HUES48 (cell line): Measurements from ENCODE around the gene TXNDC11.
A peak's percentile ranks its signal among the peaks of the same experiment; 100 is the strongest.

Experiments
- H3K27ac ChIP-seq: one replicate; pipeline ENCODE4 v1.7.0; 2013; ENCODE audit warnings: low read depth, low read length, inconsistent platforms
- H3K27me3 ChIP-seq: 2 replicates; pipeline ENCODE4 v1.6.1; 2013; ENCODE audit warnings: mild to moderate bottlenecking, low read length; ENCODE audit not compliant: control insufficient read depth, insufficient read depth
- H3K36me3 ChIP-seq: 2 replicates; pipeline ENCODE4 v1.6.1; 2013; ENCODE audit warnings: low read length; ENCODE audit not compliant: control insufficient read depth, insufficient read depth
- H3K4me1 ChIP-seq: 2 replicates; pipeline ENCODE4 v1.6.1; 2013; ENCODE audit warnings: mild to moderate bottlenecking, low read length; ENCODE audit not compliant: control insufficient read depth, insufficient read depth
- H3K4me3 ChIP-seq: 2 replicates; pipeline ENCODE4 v1.5.1; 2013; ENCODE audit warnings: mild to moderate bottlenecking, low read depth, low read length
- H3K9ac ChIP-seq: 2 replicates; pipeline ENCODE4 v1.6.1; 2013; ENCODE audit warnings: mild to moderate bottlenecking, low read depth, low read length, moderate library complexity
- H3K9me3 ChIP-seq: 2 replicates; pipeline ENCODE4 v1.6.1; 2013; ENCODE audit warnings: low read length; ENCODE audit not compliant: control insufficient read depth, insufficient read depth

TXNDC11 gene

DNA sequence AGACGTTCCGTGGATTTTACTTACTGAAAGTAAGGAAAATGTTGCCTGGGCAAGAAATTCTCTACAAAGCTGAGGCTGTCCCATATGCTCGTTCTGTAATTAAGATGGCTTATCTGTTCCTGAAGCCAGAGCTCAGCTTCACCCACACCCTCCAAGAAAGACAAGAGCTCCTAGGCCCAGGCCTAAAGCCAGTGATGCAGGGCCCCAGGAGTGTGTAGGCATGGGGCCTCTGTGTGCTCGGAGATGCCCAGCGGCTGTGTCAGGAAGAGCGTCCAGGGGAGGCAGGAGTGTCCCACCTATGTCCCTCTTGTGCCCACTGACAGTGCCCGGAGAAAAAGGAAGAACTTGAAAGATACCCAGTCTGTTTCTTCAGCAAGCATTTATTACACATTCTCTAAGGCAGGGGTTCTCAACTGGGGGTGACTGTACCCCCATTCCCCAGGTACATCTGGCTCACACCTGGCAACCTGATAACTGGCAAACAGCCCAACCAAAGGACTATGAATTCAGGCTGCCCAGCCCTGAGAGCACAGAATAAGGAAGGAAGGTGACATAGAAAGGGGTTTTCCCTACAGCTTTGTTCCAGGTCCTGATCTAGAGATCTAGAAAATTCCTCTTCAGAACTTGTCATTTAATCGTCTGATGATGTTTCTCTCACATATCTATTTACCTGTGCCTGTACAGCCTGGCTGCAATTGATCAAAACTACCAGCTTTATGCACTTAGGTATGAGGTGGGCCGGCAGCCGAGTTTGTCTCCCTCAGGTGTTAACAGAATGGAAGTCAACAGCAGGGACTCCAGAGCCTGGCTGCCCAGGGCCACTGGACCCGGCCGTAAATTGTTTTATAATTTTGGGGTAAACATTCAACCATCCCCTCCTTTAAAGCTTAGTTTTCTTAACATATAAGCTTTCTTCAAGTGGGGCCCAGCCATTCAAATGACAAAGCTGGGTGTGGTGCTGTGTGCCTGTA is 62.4 kb downstream of the TXNDC11 start:
- Histone ChIP-seq H3K27me3 (no peaks in the 10 kb centered on the region), H3K36me3 (peaks cover 70% of the 10 kb centered on the region), H3K9ac (no peak overlapping the region), H3K9me3 (no peaks in the 10 kb centered on the region), H3K4me3 (no peak overlapping the region), H3K27ac (no peak overlapping the region), H3K4me1 (peaks cover 3% of the 10 kb centered on the region; the same call in 1 of the 2 replicates)

DNA sequence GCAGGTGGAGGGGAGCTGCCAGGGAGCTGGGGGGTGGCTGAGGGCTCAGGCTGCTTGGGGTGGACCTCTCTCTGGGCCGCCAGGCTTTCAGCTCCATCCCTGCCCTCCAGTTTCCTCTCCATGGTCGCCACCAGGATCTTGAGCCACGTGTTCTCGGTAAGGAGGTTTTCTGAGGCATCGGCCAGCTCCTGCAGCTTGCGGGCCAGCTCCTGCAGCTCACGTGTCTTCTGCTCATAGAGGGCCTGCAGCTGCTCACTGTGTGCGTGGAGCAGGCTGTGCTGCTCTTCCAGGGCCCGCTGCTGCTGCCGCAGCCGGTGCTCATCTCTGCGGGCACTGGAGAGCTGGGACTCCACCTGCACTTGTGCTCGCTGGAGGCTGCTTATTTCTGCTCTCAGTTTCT is 63.4 kb downstream of the TXNDC11 start:
- H3K4me1 ChIP-seq, result peaks cover 3% of the 10 kb centered on the region; the same call in 1 of the 2 replicates
- no peak overlapping the region for H3K27ac ChIP-seq
- peaks cover 63% of the 10 kb centered on the region for H3K36me3 ChIP-seq
- H3K27me3 ChIP-seq, result no peaks in the 10 kb centered on the region
- H3K9ac ChIP-seq, result no peak overlapping the region
- H3K4me3 ChIP-seq, result no peak overlapping the region
- no peaks in the 10 kb centered on the region for H3K9me3 ChIP-seq

- Histone ChIP-seq H3K9me3 (no peaks in the 10 kb centered on the region), H3K27me3 (no peaks in the 10 kb centered on the region), H3K27ac (no peak overlapping the region), H3K36me3 (peaks cover 52% of the 10 kb centered on the region), H3K9ac (no peak overlapping the region), H3K4me1 (peaks cover 3% of the 10 kb centered on the region; the same call in 1 of the 2 replicates), H3K4me3 (no peak overlapping the region)
Observed at GRCh38 chr16:11677959-11678881, 64.4 kb downstream of the TXNDC11 start.

GRCh38 chr16:11677451-11677951 is 65.2 kb downstream of the TXNDC11 start:
- H3K4me3 ChIP-seq, result no peak overlapping the region
- H3K27me3 ChIP-seq, result no peaks in the 10 kb centered on the region
- H3K27ac ChIP-seq, result no peak overlapping the region
- H3K36me3 ChIP-seq, result peaks cover 45% of the 10 kb centered on the region
- H3K4me1 ChIP-seq, result peaks cover 3% of the 10 kb centered on the region; the same call in 1 of the 2 replicates
- H3K9ac ChIP-seq, result no peak overlapping the region
- no peaks in the 10 kb centered on the region for H3K9me3 ChIP-seq

GRCh38 chr16:11676799-11677198 is 65.9 kb downstream of the TXNDC11 start:
- H3K27me3 ChIP-seq, result no peaks in the 10 kb centered on the region
- H3K27ac ChIP-seq, result no peak overlapping the region
- H3K9ac ChIP-seq, result no peak overlapping the region
- H3K36me3 ChIP-seq, result peaks cover 45% of the 10 kb centered on the region
- H3K9me3 ChIP-seq, result no peaks in the 10 kb centered on the region
- H3K4me1 ChIP-seq, result no peaks in the 10 kb centered on the region; the same call in 1 of the 2 replicates
- H3K4me3 ChIP-seq, result no peak overlapping the region

GRCh38 chr16:11675561-11676511 is 66.8 kb downstream of the TXNDC11 start:
- H3K9me3 ChIP-seq, result no peaks in the 10 kb centered on the region
- peaks cover 45% of the 10 kb centered on the region for H3K36me3 ChIP-seq
- H3K27ac ChIP-seq, result no peak overlapping the region
- no peak overlapping the region for H3K9ac ChIP-seq
- H3K27me3 ChIP-seq, result no peaks in the 10 kb centered on the region
- no peak overlapping the region for H3K4me3 ChIP-seq
- no peaks in the 10 kb centered on the region; the same call in 1 of the 2 replicates for H3K4me1 ChIP-seq

DNA sequence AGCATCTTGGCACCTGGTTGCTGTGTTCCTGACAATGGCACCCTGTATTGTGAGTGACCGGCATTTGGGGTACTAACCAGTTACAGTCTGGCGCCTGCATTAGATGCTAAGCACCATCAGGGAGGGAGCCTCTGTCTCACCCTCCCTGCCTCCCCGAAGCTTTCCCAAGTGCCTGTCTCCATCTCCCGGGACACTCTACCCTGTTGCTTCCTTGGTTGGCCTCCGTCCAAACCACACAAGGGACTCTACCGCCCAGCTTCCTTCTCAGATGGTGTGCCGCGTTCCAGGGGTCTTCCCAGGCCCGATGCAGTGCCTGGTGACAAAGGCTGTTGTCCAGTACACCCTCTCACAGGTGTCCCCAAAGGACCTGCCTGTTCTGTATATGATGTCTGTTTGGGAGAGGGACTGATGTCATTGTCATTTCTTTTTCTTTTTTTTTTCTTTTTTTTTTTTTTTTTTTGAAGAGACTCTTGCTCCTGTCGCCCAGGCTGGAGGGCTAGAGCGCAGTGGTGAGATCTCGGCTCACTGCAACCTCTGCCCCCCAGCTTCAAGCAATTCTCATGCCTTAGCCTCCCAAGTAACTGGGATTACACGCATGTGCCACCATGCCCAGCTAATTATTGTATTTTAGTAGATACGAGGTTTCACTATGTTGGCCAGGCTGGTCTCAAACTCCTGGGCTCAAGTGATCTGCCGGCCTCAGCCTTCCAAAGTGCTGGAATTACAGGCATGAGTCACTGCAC is 67.7 kb downstream of the TXNDC11 start:
- H3K4me3 ChIP-seq, result no peak overlapping the region
- no peak overlapping the region for H3K9ac ChIP-seq
- H3K27ac ChIP-seq, result no peak overlapping the region
- H3K9me3 ChIP-seq, result no peaks in the 10 kb centered on the region
- H3K36me3 ChIP-seq, result peaks cover 45% of the 10 kb centered on the region
- H3K27me3 ChIP-seq, result no peaks in the 10 kb centered on the region
- H3K4me1 ChIP-seq, result peaks cover 8% of the 10 kb centered on the region

- Histone ChIP-seq H3K36me3 (peaks cover 37% of the 10 kb centered on the region), H3K9ac (no peak overlapping the region), H3K27me3 (no peaks in the 10 kb centered on the region), H3K9me3 (no peaks in the 10 kb centered on the region), H3K27ac (peak overlapping the region; percentile 18), H3K4me3 (no peak overlapping the region), H3K4me1 (peaks cover 13% of the 10 kb centered on the region)
Observed at GRCh38 chr16:11674001-11674817, 68.4 kb downstream of the TXNDC11 start.
